Body of pancreas (tissue), 4 donors: ENCODE results near the gene LURAP1L. TPM values are rescaled to one million over a fixed set of nuclear protein-coding genes. Genes with fewer than 3 reads are reported as not detected.

Experiments
- ATAC-seq: fragments of 150-250 bp; one replicate; pipeline ENCODE4 v1.9.1; 2016
- DNase-seq, 4 donors: peaks; one replicate each; pipeline ENCODE4 v3.0.0-alpha.2; 2019
- H3K27ac ChIP-seq, 4 donors: fragments of 200-600 bp; sonication (generic); 1 replicate in 3 of 4; 2 replicates in 1 of 4; pipeline versions ENCODE4 v1.5.1 to v1.6.1; 2016 to 2019; ENCODE audit warnings: mild to moderate bottlenecking in 1 of 4, mixed read lengths in 1 of 4, moderate library complexity in 1 of 4
- H3K27me3 ChIP-seq, 2 donors: fragments of 200-600 bp; sonication (generic); one replicate each; pipeline ENCODE4 v1.6.0; 2016; ENCODE audit warnings: mild to moderate bottlenecking in 1 of 2
- H3K36me3 ChIP-seq, 2 donors: fragments of 200-600 bp; sonication (generic); replicated peaks in 1 of 2; 2 replicates each; pipeline ENCODE4 v1.5.1; 2016; ENCODE audit warnings: low read depth in 2 of 2; ENCODE audit not compliant: insufficient read depth in 1 of 2
- H3K4me1 ChIP-seq: fragments of 200-600 bp; sonication (generic); one replicate; pipeline ENCODE4 v1.6.0; 2016
- H3K4me3 ChIP-seq, 2 donors: fragments of 200-600 bp; sonication (generic); 1 replicate in 1 of 2; 2 replicates in 1 of 2; pipeline ENCODE4 v1.5.1; 2016 to 2019
- H3K9me3 ChIP-seq, 3 donors: fragments of 200-600 bp; sonication (generic); 1 replicate in 2 of 3; 2 replicates in 1 of 3; pipeline ENCODE4 v1.5.1; 2016
- POLR2A ChIP-seq, 3 donors: fragments of 450-650 bp; IDR thresholded peaks; one replicate each; pipeline ENCODE4 v1.6.1; 2016; ENCODE audit warnings: antibody characterized with exemption in 3 of 3, mild to moderate bottlenecking in 2 of 3
- WGBS, 2 donors: methylation state at CpG; one replicate each; pipeline ENCODE4 v1.1.5; 2017; 5-methylcytosine and 5-hydroxymethylcytosine counted together
- intact Hi-C: fragments of 100-400 bp; cut with DNase I; formaldehyde crosslinking; loops from one replicate; pipeline ENCODE4 v1.15.1; 2023
- total RNA-seq, 2 donors: library from RNA; depleted of rRNA; stranded (reverse); fragments of >200 nt; gene quantifications; one replicate each; pipeline ENCODE4 v1.1.0, GENCODE V29; 2016
- TF ChIP-seq, protein P1 (sequence below), 7 experiments: fragments of 450-650 bp in 4 of 7; fragments of 200-600 bp in 3 of 7; sonication (generic) in 3 of 7; IDR thresholded peaks; one replicate each; pipeline ENCODE4 v1.5.1; 2016 to 2019; ENCODE audit warnings: antibody characterized with exemption in 7 of 7

LURAP1L gene
- total RNA-seq, 2 donors from 2014 or later, result 12.2 to 20.2 TPM

DNA sequence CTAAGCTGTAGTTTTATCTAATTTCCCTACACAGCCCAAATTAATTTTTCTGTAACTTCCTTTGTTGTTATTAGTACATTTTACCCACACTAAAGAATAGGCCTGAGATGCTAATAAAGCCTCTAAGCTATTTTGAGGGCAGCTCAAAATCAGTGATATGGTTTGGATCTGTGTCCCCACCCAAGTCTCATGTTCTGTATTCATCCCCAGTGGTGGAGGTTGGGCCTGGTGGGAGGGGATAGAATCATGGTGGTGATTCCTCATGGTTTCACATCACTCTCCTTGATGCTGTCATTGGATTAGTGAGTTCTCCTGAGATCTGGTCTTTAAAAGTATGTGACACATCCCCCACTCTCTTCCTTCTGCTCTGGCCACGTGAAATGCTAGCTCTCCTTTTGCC is 27.3 kb downstream of the LURAP1L start:
- intact Hi-C loops, result no loop called here
- ATAC-seq (no peak), DNase-seq (no peak)
- TF ChIP-seq, protein P1, sequence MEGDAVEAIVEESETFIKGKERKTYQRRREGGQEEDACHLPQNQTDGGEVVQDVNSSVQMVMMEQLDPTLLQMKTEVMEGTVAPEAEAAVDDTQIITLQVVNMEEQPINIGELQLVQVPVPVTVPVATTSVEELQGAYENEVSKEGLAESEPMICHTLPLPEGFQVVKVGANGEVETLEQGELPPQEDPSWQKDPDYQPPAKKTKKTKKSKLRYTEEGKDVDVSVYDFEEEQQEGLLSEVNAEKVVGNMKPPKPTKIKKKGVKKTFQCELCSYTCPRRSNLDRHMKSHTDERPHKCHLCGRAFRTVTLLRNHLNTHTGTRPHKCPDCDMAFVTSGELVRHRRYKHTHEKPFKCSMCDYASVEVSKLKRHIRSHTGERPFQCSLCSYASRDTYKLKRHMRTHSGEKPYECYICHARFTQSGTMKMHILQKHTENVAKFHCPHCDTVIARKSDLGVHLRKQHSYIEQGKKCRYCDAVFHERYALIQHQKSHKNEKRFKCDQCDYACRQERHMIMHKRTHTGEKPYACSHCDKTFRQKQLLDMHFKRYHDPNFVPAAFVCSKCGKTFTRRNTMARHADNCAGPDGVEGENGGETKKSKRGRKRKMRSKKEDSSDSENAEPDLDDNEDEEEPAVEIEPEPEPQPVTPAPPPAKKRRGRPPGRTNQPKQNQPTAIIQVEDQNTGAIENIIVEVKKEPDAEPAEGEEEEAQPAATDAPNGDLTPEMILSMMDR (IDR thresholded peaks at IDR 0.05), result no peak
- no peak for TF ChIP-seq POLR2A (IDR thresholded peaks at IDR 0.05)
- Histone ChIP-seq H3K36me3 (no peaks in the 10 kb centered on the region), H3K4me1 (peaks cover 7% of the 10 kb centered on the region), H3K9me3 (no peaks in the 10 kb centered on the region), H3K27ac (peak overlapping the region in 1 of 4 donors; percentile 18), H3K27me3 (no peaks in the 10 kb centered on the region), H3K4me3 (no peak overlapping the region)
- 87 to 100% methylated on average over 1 of the region's 1 CpG for WGBS, 2 donors

DNA sequence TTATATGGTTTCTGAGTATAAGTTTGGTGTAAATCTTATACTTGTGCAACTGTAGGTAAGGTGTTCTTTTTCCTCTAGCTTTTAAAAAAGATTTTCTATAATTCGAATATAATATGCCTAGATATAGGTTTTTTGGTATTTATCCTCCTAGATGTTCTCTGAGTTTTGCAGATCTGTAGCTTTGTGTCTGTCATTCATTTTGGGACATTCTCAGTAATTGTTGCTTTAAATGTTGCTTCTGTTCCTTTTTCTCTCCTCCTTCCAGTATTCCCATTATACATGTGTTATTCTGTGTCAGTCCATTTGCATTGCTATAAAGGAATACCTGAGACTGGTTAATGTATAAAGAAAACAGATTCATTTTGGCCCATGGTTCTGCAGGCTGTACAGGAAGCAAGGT is 33.7 kb downstream of the LURAP1L start:
- Histone ChIP-seq H3K27ac (no peak overlapping the region), H3K27me3 (no peaks in the 10 kb centered on the region), H3K4me1 (peaks cover 14% of the 10 kb centered on the region), H3K4me3 (no peak overlapping the region), H3K9me3 (no peaks in the 10 kb centered on the region), H3K36me3 (no peaks in the 10 kb centered on the region)
- no peak for ATAC-seq
- TF ChIP-seq, protein P1 (IDR thresholded peaks at IDR 0.05), result no peak
- TF ChIP-seq POLR2A (IDR thresholded peaks at IDR 0.05), result no peak
- intact Hi-C loops, result no loop called here
- DNase-seq, result no peak
- 89 to 92% methylated on average over 1 of the region's 1 CpG for WGBS, 2 donors

DNA sequence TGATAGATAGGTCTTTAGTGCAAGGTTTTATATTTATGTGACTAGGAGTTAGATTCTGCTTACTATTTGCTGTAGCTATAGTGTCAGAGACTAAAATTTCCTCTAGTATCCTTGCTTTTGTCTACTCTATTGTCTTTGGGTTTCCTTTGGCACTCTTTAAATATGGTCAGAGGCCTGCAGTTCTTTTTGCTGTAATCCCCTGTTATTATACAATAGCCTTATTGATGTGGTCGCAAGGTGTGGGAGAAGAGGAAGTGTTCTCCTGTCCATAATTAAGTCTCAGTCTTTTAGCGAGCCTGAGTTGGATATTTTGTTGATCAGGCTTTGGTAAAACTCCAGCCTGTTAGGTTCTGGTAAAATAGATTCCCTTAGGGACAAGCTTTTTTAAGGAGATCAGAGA is 34.9 kb downstream of the LURAP1L start:
- no peak for TF ChIP-seq POLR2A (IDR thresholded peaks at IDR 0.05)
- TF ChIP-seq, protein P1 (IDR thresholded peaks at IDR 0.05), result no peak
- Histone ChIP-seq H3K4me3 (no peak overlapping the region), H3K27me3 (no peaks in the 10 kb centered on the region), H3K4me1 (peaks cover 26% of the 10 kb centered on the region), H3K36me3 (no peaks in the 10 kb centered on the region), H3K27ac (peak overlapping the region in 3 of 4 donors; percentile 40 to 58 (median 57)), H3K9me3 (no peaks in the 10 kb centered on the region)
- DNase-seq, result no peak
- no peak for ATAC-seq
- intact Hi-C loops, result no loop called here
- 44 to 57% methylated on average over 2 of the region's 2 CpGs for WGBS, 2 donors

DNA sequence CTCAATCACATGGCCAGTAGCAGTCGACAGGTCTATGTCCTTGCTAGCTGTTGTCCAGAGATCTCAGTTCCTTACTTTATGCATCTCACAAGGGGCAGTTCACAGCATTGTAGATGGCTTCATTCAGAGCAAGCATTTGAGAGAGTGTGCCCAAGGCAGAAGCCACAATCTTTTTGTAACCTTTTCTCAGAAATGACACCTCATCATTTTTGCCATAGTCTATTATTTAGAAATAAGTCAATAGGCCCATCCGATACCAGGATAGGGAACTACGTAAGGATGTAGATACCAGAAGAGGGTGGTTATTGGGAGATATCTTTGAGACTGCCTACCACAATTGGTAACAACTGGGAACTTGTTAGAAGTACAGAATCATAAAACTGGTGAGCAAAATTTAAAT is 37.1 kb downstream of the LURAP1L start:
- TF ChIP-seq POLR2A (IDR thresholded peaks at IDR 0.05), result no peak
- TF ChIP-seq, protein P1 (IDR thresholded peaks at IDR 0.05), result no peak
- Histone ChIP-seq H3K4me1 (peaks cover 36% of the 10 kb centered on the region), H3K36me3 (no peaks in the 10 kb centered on the region), H3K27me3 (no peaks in the 10 kb centered on the region), H3K27ac (peak overlapping the region in 3 of 4 donors; percentile 50 to 89 (median 76)), H3K4me3 (no peak overlapping the region), H3K9me3 (no peaks in the 10 kb centered on the region)
- DNase-seq (no peak), ATAC-seq (no peak)
- intact Hi-C loops, result no loop called here
- 89 to 96% methylated on average over 2 to 3 of the region's 3 CpGs for WGBS, 2 donors

DNA sequence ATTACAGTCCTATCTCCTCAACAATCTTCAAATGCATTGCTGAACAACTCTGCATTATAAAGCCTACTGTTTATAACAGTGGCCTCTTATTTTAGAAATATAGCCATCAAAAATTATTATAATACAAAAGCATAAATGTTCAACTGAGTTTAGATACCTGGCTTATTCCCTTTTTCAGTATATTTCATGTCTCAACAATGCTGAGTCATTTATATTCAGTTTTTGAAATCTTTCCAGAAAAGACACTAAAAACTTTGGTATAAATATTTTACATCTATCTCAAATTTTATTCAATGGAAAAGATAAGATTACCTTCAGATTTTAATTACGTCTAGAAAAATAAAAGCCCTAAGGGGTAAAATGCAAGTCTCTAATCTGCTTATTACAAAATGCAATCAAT is 37.9 kb downstream of the LURAP1L start:
- Histone ChIP-seq H3K27me3 (no peaks in the 10 kb centered on the region), H3K36me3 (no peaks in the 10 kb centered on the region), H3K27ac (peak overlapping the region in 3 of 4 donors; percentile 76 to 89 (median 84)), H3K4me3 (no peak overlapping the region), H3K4me1 (peaks cover 43% of the 10 kb centered on the region), H3K9me3 (no peaks in the 10 kb centered on the region)
- TF ChIP-seq POLR2A (IDR thresholded peaks at IDR 0.05), result no peak
- TF ChIP-seq, protein P1 (IDR thresholded peaks at IDR 0.05), result no peak
- DNase-seq (no peak), ATAC-seq (no peak)
- intact Hi-C loops, result no loop called here
- WGBS, 2 donors, result 0 to 30% methylated on average over 1 of the region's 1 CpG
